ENCODE data around the gene DAPK1.

DAPK1 gene

DNA sequence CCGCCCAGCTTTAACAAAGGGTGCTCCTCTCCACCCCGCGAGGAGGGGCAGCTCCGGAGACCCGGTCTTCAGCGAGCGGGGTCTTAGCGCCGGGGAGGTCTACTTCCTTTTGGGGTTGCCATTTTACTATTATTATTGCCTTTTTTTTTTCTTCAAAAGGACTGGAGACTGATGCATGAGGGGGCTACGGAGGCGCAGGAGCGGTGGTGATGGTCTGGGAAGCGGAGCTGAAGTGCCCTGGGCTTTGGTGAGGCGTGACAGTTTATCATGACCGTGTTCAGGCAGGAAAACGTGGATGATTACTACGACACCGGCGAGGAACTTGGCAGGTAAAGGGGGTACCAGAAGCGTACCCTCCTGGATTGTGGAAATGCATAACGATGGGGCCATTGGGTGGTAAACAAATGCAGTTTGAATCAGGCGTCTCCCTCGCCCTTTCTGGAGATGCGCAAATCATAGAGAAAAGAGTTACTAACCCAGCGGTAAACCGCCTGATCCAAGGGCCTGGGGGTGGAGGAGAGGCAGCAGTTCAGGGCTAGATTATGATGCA is 1.2 kb downstream of the DAPK1 start:
- TF ChIP-seq, protein P1, sequence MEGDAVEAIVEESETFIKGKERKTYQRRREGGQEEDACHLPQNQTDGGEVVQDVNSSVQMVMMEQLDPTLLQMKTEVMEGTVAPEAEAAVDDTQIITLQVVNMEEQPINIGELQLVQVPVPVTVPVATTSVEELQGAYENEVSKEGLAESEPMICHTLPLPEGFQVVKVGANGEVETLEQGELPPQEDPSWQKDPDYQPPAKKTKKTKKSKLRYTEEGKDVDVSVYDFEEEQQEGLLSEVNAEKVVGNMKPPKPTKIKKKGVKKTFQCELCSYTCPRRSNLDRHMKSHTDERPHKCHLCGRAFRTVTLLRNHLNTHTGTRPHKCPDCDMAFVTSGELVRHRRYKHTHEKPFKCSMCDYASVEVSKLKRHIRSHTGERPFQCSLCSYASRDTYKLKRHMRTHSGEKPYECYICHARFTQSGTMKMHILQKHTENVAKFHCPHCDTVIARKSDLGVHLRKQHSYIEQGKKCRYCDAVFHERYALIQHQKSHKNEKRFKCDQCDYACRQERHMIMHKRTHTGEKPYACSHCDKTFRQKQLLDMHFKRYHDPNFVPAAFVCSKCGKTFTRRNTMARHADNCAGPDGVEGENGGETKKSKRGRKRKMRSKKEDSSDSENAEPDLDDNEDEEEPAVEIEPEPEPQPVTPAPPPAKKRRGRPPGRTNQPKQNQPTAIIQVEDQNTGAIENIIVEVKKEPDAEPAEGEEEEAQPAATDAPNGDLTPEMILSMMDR (IDR thresholded peaks at IDR 0.05), result no peak

DNA sequence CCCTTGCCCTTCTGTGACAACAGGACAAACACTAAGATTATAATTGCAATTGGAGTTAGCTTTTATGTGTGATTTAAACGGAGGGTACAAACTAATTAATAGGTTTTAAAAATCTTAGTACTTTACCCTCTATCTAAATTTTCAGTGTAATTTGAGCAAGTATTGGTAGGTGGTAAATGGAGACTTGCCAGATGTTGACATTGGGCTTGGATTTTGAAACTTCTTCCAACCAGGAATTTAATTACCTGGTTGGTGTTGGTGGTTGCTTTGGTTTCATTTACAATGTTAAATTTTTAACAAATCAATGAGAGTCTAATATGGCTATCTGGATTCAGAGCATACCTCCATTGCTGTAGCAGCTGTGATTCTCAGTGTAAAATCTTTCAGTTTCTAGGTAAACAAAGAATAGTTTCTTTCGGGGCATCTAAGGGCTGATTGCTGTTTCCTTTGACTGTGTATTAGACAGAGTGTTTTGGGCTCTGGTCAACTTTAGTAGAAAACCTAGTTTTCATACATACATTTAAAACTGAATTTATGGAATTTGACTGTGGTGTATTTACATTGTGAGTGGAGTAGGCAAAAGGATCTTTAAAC is 1.9 kb downstream of the DAPK1 start:
- TF ChIP-seq, protein P1 (IDR thresholded peaks at IDR 0.05), result no peak

DNA sequence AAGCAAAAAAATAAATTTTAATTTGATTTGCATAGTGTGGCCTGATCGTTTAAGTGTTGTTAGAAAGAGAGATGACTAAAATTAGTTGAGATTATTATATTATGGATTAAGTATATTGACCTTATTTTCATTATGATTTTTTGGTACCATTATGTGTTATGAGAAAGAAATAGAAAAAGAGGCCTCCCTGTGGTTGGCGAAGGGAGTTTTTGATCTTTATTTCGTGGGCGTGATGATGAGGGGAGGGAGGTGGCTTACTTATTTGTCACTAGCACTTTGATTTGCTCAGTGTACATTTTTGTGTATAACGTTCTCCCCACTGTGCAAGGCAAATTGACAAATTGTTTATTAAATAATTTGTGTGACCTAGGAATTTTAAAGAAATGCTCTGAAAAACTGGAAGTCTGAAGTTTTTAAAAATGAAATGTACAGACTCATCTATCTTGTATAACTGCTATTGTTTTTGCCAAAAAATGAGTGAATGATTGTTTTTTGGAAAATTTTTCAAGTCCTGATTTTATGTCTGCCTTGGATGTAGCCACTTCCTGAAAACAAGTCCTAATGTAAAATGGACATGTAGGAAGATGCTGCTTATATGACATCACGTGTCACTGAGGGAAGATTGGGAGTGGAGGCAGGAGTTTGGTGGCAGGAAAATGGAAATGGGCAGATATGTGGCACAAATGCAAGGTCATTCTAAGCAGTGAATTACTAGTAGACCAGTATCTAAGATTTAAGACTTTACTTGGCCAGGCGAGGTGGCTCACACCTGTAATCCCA is 3.0 kb downstream of the DAPK1 start:
- TF ChIP-seq, protein P1 (IDR thresholded peaks at IDR 0.05), result no peak

DNA sequence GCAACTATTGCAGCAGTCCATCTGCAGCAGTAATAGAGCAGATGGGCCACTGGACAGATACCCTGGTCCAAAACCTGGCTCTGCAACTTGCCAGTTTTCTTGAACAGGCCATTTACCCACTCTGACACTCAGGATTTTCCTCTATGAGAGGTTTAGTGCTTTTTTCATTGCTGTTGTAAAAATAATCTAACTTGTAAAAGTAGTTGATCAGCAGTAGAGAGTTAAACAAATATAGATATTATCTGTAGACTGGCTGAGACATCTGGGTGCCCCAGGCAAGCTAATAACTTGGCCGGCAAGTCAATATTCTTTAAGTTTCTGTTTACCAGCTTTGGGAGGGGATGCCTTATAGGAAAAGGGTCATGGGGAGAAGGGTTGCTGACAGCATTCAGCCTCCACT is 4.1 kb downstream of the DAPK1 start:
- TF ChIP-seq, protein P1 (IDR thresholded peaks at IDR 0.05), result no peak

DNA sequence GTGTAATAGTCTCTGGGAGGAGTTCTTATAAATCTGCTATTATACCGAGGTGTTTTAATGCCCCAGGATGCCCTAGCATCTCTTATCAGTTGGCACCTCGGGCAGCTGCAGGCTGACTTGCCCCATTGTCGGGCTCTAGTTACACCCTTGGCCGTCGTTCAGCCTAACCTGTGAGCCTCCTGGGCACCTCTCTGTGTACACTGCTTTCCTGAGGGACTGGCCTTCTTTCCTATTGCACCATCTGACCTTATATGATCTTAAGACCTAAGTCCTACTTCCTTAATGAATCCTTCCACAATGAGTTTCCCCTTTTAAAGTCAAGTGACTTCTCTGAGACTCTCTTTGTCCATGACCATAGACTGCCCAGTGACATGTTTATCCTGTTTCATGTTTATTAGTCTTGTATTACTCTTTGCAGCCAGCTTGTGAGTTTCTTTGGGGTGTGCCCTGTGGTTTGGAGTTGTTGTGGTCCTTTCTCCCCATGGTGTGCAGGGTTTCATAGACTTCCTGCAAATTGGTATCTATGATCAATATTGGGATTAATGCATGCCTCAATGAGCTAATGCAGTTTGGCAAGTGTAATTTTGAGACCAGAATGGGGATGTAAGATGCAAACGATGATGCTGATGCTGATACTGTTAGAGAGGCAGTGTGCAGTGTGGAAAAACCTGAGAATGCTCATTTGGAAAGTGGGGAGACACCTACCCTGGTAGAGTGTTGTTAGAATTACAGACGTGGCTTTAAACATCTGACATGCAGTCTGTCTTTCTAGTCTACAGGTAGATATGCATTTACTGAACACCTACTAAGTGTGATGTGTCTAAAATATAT is 4.9 kb downstream of the DAPK1 start:
- TF ChIP-seq, protein P1 (IDR thresholded peaks at IDR 0.05), result no peak

DNA sequence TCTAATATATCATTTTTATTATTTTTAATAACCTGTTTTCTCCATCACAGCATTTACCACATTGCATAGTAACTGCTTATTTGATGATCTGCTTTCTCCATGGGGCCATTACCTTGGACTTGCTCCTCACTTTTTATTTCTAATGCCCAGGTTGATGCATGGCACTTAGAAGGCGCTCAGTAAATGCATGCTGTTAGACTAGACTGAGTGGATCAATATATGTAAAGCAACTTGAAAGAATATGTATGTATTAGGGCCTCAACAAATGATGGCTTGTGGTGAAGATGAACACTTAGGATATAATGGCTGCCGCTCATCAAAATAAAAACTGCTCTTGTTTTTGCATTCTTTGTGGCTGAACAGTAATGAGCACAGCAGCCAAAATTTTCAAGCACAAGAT is 5.8 kb downstream of the DAPK1 start:
- TF ChIP-seq, protein P1 (IDR thresholded peaks at IDR 0.05), result no peak

DNA sequence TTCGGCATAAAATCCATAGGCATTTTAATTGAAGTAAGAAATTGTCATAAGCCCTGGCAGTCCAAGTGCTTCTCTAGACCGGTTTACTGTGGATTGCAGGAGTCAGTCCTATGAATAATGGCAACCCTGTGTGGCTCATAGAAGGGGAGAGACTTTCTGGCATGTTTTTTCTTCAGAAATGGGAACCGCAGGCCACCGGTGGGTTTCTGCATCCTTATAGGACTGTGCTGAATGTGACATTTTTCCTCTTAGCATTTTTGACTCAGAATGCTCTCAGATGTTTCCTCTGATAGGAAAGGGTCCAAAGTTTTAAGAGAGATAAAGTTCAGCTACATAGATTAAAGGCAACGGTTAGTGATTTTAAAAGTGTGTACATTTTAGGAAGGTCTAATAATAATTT is 6.3 kb downstream of the DAPK1 start:
- TF ChIP-seq, protein P1 (IDR thresholded peaks at IDR 0.05), result no peak

Data from LNCAP (cell line).